NCI-H82 (cell line): ENCODE results near the gene TFEB.

ENCODE experiments used
- DNase-seq: peaks from one replicate; lab custom pipeline; 2025; lab: John Stamatoyannopoulos, UW

The TFEB gene

GRCh38 chr6:41705996-41706835 is 29.2 kb downstream of the TFEB start:
- DNase-seq: peak; percentile 62

GRCh38 chr6:41705311-41705995 is 30.0 kb downstream of the TFEB start:
- no peak for DNase-seq

- no peak for DNase-seq
These were observed 30.6 kb downstream of the TFEB start for GRCh38 chr6:41704656-41705310.

GRCh38 chr6:41704028-41704427 is 31.4 kb downstream of the TFEB start:
- DNase-seq: peak; percentile 24

- no peak for DNase-seq
These were observed 32.5 kb downstream of the TFEB start for GRCh38 chr6:41702771-41703494.

GRCh38 chr6:41702089-41702745 is 33.2 kb downstream of the TFEB start:
- DNase-seq: no peak

- no peak for DNase-seq
These were observed 34.7 kb downstream of the TFEB start for GRCh38 chr6:41700463-41701347.

GRCh38 chr6:41699063-41699462 is 36.3 kb downstream of the TFEB start:
- no peak for DNase-seq

- DNase-seq: no peak
These were observed 37.3 kb downstream of the TFEB start for GRCh38 chr6:41697861-41698781.

- DNase-seq: peak; percentile 81
These were observed 38.6 kb downstream of the TFEB start for GRCh38 chr6:41696788-41697187.

- no peak for DNase-seq
These were observed 39.6 kb downstream of the TFEB start for GRCh38 chr6:41695825-41696224.

- DNase-seq: no peak
These were observed 40.4 kb downstream of the TFEB start for GRCh38 chr6:41694815-41695526.

- no peak for DNase-seq
These were observed 41.8 kb downstream of the TFEB start for GRCh38 chr6:41693281-41694240.

GRCh38 chr6:41692730-41693129 is 42.7 kb downstream of the TFEB start:
- no peak for DNase-seq

- no peak for DNase-seq
These were observed 43.2 kb downstream of the TFEB start for GRCh38 chr6:41692080-41692675.

- DNase-seq: peak; percentile 30
These were observed 43.9 kb downstream of the TFEB start for GRCh38 chr6:41691426-41692079.
